GM12878 (cell line): ENCODE measurements around the gene TES. TPM values are rescaled to one million over a fixed set of nuclear protein-coding genes. Genes with fewer than 3 reads are reported as not detected.

Source experiments
- ATF7 ChIP-seq: fragments of 450-650 bp; IDR thresholded peaks from 2 replicates; pipeline ENCODE4 v1.6.1; 2016; ENCODE audit warnings: low read depth, mild to moderate bottlenecking
- BCL11A ChIP-seq: IDR thresholded peaks from 2 replicates; pipeline ENCODE4 v1.6.1; 2011; ENCODE audit warnings: low read depth, low read length
- BMI1 ChIP-seq: fragments of 450-650 bp; IDR thresholded peaks from 2 replicates; pipeline ENCODE4 v1.6.1; 2016; ENCODE audit warnings: mild to moderate bottlenecking, moderate library complexity, borderline replicate concordance
- CEBPB ChIP-seq, 2 experiments: fragments of 150-350 bp in 1 of 2; IDR thresholded peaks; 2 replicates each; pipeline ENCODE4 v1.6.1; 2012 to 2014; ENCODE audit warnings: low read depth in 2 of 2, low read length in 2 of 2, borderline replicate concordance in 1 of 2, inconsistent platforms in 1 of 2
- CHD4 ChIP-seq: fragments of 200-600 bp; sonication (generic); IDR thresholded peaks from 2 replicates; pipeline ENCODE4 v1.6.1; 2016; ENCODE audit warnings: mild to moderate bottlenecking
- ETV6 ChIP-seq, 2 experiments: fragments of 450-650 bp in 1 of 2; IDR thresholded peaks in 1 of 2; conservative IDR thresholded peaks in 1 of 2; 2 replicates each; pipeline ENCODE4 v1.6.1; 2014; ENCODE audit warnings: antibody characterized with exemption in 1 of 2, borderline replicate concordance in 1 of 2, low read depth in 1 of 2, mild to moderate bottlenecking in 1 of 2, moderate library complexity in 1 of 2
- FOXM1 ChIP-seq: IDR thresholded peaks from 2 replicates; pipeline ENCODE4 v1.6.1; 2012; ENCODE audit warnings: low read depth, mild to moderate bottlenecking, inconsistent platforms, low read length, moderate library complexity
- MEF2A ChIP-seq: IDR thresholded peaks from 2 replicates; pipeline ENCODE4 v1.6.1; 2011; ENCODE audit warnings: low read depth, mild to moderate bottlenecking, low read length, moderate library complexity; ENCODE audit not compliant: insufficient read depth
- PML ChIP-seq: IDR thresholded peaks from 2 replicates; pipeline ENCODE4 v1.6.1; 2012; ENCODE audit warnings: low read length, inconsistent platforms
- POU2F2 ChIP-seq: IDR thresholded peaks from 3 replicates; pipeline ENCODE4 v1.6.1; 2011; ENCODE audit warnings: low read depth, mild to moderate bottlenecking, low read length, borderline replicate concordance
- RUNX3 ChIP-seq: IDR thresholded peaks from 2 replicates; pipeline ENCODE4 v1.6.1; 2012; ENCODE audit warnings: low read length, inconsistent platforms
- SIN3A ChIP-seq: IDR thresholded peaks from 2 replicates; pipeline ENCODE4 v1.6.1; 2012; ENCODE audit warnings: low read depth, low read length, improper control_type of control experiment
- SUPT20H ChIP-seq: IDR thresholded peaks from 2 replicates; pipeline ENCODE4 v1.6.1; 2011; ENCODE audit warnings: low read depth, mild to moderate bottlenecking, low read length, moderate library complexity, borderline replicate concordance; ENCODE audit not compliant: control insufficient read depth
- YY1 ChIP-seq: IDR thresholded peaks from 2 replicates; pipeline ENCODE4 v1.6.1; 2011; ENCODE audit warnings: low read depth, mild to moderate bottlenecking, low read length
- ZBED1 ChIP-seq: IDR thresholded peaks from 2 replicates; pipeline ENCODE4 v1.6.1; 2016; ENCODE audit warnings: borderline replicate concordance
- ZSCAN29 ChIP-seq: fragments of 450-650 bp; IDR thresholded peaks from 2 replicates; pipeline ENCODE4 v1.6.1; 2017; ENCODE audit warnings: mild to moderate bottlenecking, moderate library complexity
- polyA plus RNA-seq, 11 experiments: library from polyadenylated mRNA; depleted of rRNA in 4 of 11; unstranded in 6 of 11; stranded (reverse) in 5 of 11; fragments of >200 nt; fragmentation: Nextera tagmentation in 4 of 11; fragmentation: Illumina TruSeq in 1 of 11; extraction: Ambion mirVana in 4 of 11; extraction: Trizol in 1 of 11; gene quantifications; 1 replicate in 1 of 11; 2 replicates in 10 of 11; pipeline versions ENCODE4 v1.2.1 to v1.2.3, GENCODE V29; 2011 to 2016; ENCODE audit warnings: inconsistent platforms in 2 of 11, missing spikeins in 2 of 11, low read depth in 1 of 11
- total RNA-seq, 4 experiments: library from RNA; depleted of rRNA in 3 of 4; stranded (reverse); fragments of >200 nt in 3 of 4; fragmentation: Illumina TruSeq in 1 of 4; extraction: Trizol in 1 of 4; gene quantifications; 2 replicates each; pipeline versions ENCODE4 v1.2.1 to v1.2.3, GENCODE V29; 2013 to 2021
- TF ChIP-seq, protein P1 (sequence below): IDR thresholded peaks from 2 replicates; pipeline ENCODE4 v1.6.1; 2012; ENCODE audit warnings: low read depth, low read length, improper control_type of control experiment
- TF ChIP-seq, protein P2 (sequence below): IDR thresholded peaks from 2 replicates; pipeline ENCODE4 v1.6.1; 2012; ENCODE audit warnings: low read length, inconsistent platforms
- TF ChIP-seq, protein P3 (sequence below), 3 experiments: IDR thresholded peaks in 2 of 3; conservative IDR thresholded peaks in 1 of 3; 2 replicates each; pipeline ENCODE4 v1.5.1; 2011; ENCODE audit warnings: low read depth in 3 of 3, low read length in 3 of 3, mild to moderate bottlenecking in 3 of 3, control low read depth in 2 of 3, moderate library complexity in 2 of 3, inconsistent platforms in 1 of 3, mixed read lengths in 1 of 3; ENCODE audit not compliant: control insufficient read depth in 2 of 3, insufficient read depth in 1 of 3; ENCODE audit errors: extremely low read depth in 1 of 3
- TF ChIP-seq, protein P4 (sequence below): fragments of 450-650 bp; IDR thresholded peaks from 2 replicates; pipeline ENCODE4 v1.6.1; 2017; ENCODE audit warnings: mild to moderate bottlenecking, moderate library complexity

TES gene
- total and polyA plus RNA-seq, 10 of the 15 experiments (the other 5 are each of a cell fraction or from before 2014, with no cell fraction given) = 31.2 to 77.5 (median 59.2) TPM

DNA sequence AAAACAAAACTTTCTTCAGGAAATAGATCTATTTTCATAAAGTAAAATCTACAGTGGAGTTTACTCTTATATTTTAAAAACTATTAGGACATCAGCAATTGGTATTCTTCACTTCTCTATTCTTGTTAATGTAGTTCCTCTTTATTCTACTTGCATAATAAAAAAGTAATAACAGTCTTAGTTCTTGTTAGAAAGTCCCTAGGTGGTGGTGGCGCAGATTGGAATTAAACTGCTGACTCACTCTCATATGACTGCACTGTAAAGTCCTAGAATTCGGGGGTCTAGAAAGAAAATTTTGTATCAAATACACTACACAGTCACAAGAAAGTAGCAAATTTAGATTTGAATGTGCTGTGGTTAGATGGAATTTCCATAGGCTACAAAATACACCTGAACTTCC lies 44.6 kb upstream of the TES start (continued):
- TF ChIP-seq, protein P1, sequence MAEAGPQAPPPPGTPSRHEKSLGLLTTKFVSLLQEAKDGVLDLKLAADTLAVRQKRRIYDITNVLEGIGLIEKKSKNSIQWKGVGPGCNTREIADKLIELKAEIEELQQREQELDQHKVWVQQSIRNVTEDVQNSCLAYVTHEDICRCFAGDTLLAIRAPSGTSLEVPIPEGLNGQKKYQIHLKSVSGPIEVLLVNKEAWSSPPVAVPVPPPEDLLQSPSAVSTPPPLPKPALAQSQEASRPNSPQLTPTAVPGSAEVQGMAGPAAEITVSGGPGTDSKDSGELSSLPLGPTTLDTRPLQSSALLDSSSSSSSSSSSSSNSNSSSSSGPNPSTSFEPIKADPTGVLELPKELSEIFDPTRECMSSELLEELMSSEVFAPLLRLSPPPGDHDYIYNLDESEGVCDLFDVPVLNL = no peak
- TF ChIP-seq ETV6 (conservative IDR thresholded peaks at IDR 0.05 in 1 of 2, IDR thresholded peaks at IDR 0.05 in 1 of 2; ENCODE audit: borderline replicate concordance in 1 of 2, low read depth in 1 of 2) (no peak), CHD4 (no peak), SUPT20H (no peak), PML (no peak), MEF2A (no peak; the same call in 1 of the 2 replicates), ZSCAN29 (no peak), BCL11A (peak; percentile 62; the same call in 1 of the 2 replicates), RUNX3 (peak; percentile 73), ZBED1 (peak; percentile 46; the same call in 1 of the 2 replicates), FOXM1 (peak; percentile 81; the same call in 1 of the 2 replicates), POU2F2 (no peak), SIN3A (no peak), YY1 (no peak), CEBPB (IDR thresholded peaks at IDR 0.05; ENCODE audit: borderline replicate concordance in 1 of 2, low read depth in 2 of 2, low read length in 2 of 2) (peak in 1 of 2 experiments; percentile 33; a peak in 1 of 4 replicates), ATF7 (0 out of 2 replicates have a peak, but pooled peaks have one; percentile 30), BMI1 (no peak; the same call in 1 of the 2 replicates)
- TF ChIP-seq, protein P2, sequence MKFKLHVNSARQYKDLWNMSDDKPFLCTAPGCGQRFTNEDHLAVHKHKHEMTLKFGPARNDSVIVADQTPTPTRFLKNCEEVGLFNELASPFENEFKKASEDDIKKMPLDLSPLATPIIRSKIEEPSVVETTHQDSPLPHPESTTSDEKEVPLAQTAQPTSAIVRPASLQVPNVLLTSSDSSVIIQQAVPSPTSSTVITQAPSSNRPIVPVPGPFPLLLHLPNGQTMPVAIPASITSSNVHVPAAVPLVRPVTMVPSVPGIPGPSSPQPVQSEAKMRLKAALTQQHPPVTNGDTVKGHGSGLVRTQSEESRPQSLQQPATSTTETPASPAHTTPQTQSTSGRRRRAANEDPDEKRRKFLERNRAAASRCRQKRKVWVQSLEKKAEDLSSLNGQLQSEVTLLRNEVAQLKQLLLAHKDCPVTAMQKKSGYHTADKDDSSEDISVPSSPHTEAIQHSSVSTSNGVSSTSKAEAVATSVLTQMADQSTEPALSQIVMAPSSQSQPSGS = peak; percentile 65; the same call in 1 of the 2 replicates
- TF ChIP-seq, protein P3, sequence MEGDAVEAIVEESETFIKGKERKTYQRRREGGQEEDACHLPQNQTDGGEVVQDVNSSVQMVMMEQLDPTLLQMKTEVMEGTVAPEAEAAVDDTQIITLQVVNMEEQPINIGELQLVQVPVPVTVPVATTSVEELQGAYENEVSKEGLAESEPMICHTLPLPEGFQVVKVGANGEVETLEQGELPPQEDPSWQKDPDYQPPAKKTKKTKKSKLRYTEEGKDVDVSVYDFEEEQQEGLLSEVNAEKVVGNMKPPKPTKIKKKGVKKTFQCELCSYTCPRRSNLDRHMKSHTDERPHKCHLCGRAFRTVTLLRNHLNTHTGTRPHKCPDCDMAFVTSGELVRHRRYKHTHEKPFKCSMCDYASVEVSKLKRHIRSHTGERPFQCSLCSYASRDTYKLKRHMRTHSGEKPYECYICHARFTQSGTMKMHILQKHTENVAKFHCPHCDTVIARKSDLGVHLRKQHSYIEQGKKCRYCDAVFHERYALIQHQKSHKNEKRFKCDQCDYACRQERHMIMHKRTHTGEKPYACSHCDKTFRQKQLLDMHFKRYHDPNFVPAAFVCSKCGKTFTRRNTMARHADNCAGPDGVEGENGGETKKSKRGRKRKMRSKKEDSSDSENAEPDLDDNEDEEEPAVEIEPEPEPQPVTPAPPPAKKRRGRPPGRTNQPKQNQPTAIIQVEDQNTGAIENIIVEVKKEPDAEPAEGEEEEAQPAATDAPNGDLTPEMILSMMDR (IDR thresholded peaks at IDR 0.05 in 2 of 3, conservative IDR thresholded peaks at IDR 0.05 in 1 of 3; ENCODE audit: control insufficient read depth in 2 of 3, extremely low read depth in 1 of 3, insufficient read depth in 1 of 3, low read depth in 3 of 3, low read length in 3 of 3) = no peak
- TF ChIP-seq, protein P4, sequence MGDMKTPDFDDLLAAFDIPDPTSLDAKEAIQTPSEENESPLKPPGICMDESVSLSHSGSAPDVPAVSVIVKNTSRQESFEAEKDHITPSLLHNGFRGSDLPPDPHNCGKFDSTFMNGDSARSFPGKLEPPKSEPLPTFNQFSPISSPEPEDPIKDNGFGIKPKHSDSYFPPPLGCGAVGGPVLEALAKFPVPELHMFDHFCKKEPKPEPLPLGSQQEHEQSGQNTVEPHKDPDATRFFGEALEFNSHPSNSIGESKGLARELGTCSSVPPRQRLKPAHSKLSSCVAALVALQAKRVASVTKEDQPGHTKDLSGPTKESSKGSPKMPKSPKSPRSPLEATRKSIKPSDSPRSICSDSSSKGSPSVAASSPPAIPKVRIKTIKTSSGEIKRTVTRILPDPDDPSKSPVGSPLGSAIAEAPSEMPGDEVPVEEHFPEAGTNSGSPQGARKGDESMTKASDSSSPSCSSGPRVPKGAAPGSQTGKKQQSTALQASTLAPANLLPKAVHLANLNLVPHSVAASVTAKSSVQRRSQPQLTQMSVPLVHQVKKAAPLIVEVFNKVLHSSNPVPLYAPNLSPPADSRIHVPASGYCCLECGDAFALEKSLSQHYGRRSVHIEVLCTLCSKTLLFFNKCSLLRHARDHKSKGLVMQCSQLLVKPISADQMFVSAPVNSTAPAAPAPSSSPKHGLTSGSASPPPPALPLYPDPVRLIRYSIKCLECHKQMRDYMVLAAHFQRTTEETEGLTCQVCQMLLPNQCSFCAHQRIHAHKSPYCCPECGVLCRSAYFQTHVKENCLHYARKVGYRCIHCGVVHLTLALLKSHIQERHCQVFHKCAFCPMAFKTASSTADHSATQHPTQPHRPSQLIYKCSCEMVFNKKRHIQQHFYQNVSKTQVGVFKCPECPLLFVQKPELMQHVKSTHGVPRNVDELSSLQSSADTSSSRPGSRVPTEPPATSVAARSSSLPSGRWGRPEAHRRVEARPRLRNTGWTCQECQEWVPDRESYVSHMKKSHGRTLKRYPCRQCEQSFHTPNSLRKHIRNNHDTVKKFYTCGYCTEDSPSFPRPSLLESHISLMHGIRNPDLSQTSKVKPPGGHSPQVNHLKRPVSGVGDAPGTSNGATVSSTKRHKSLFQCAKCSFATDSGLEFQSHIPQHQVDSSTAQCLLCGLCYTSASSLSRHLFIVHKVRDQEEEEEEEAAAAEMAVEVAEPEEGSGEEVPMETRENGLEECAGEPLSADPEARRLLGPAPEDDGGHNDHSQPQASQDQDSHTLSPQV = no peak
